Adrenal gland (tissue), 5 donors: ENCODE measurements around the gene KLHL25.

Source experiments
- POLR2A ChIP-seq, 2 donors: fragments of 450-650 bp; IDR thresholded peaks; one replicate each; pipeline ENCODE4 v1.6.1; 2017; ENCODE audit warnings: antibody characterized with exemption in 2 of 2, mild to moderate bottlenecking in 2 of 2, moderate library complexity in 1 of 2
- TF ChIP-seq, protein P1 (sequence below), 6 experiments: fragments of 450-650 bp in 4 of 6; fragments of 200-600 bp in 2 of 6; sonication (generic) in 1 of 6; IDR thresholded peaks; 1 replicate in 5 of 6; 2 replicates in 1 of 6; pipeline versions ENCODE4 v1.5.1 to v1.8.0; 2016 to 2021; ENCODE audit warnings: antibody characterized with exemption in 6 of 6, mild to moderate bottlenecking in 2 of 6, moderate library complexity in 1 of 6
- donor health status: DM: no; HTN: no; CAD: no.

GRCh38 chr15:85745525-85746150 lies 49.1 kb downstream of the KLHL25 start:
- TF ChIP-seq POLR2A (IDR thresholded peaks at IDR 0.05) = no peak
- TF ChIP-seq, protein P1, sequence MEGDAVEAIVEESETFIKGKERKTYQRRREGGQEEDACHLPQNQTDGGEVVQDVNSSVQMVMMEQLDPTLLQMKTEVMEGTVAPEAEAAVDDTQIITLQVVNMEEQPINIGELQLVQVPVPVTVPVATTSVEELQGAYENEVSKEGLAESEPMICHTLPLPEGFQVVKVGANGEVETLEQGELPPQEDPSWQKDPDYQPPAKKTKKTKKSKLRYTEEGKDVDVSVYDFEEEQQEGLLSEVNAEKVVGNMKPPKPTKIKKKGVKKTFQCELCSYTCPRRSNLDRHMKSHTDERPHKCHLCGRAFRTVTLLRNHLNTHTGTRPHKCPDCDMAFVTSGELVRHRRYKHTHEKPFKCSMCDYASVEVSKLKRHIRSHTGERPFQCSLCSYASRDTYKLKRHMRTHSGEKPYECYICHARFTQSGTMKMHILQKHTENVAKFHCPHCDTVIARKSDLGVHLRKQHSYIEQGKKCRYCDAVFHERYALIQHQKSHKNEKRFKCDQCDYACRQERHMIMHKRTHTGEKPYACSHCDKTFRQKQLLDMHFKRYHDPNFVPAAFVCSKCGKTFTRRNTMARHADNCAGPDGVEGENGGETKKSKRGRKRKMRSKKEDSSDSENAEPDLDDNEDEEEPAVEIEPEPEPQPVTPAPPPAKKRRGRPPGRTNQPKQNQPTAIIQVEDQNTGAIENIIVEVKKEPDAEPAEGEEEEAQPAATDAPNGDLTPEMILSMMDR (IDR thresholded peaks at IDR 0.05) = no peak
